Ectodermal cell (in vitro differentiated cells): ENCODE data around the gene EMILIN3.

Experiments used
- H3K27ac ChIP-seq: 2 replicates; pipeline ENCODE4 v1.7.0; 2013; ENCODE audit warnings: mild to moderate bottlenecking, low read depth, low read length; ENCODE audit not compliant: insufficient read depth, poor library complexity, severe bottlenecking
- H3K27me3 ChIP-seq: 2 replicates; pipeline ENCODE4 v1.7.0; 2013; ENCODE audit warnings: mild to moderate bottlenecking, low read length; ENCODE audit not compliant: insufficient read depth, control insufficient read depth, poor library complexity, severe bottlenecking
- H3K36me3 ChIP-seq: one replicate; pipeline ENCODE4 v1.7.0; 2013; ENCODE audit warnings: low read length; ENCODE audit not compliant: control insufficient read depth, insufficient read depth
- H3K4me1 ChIP-seq: one replicate; pipeline ENCODE4 v1.7.0; 2013; ENCODE audit warnings: low read length; ENCODE audit not compliant: control insufficient read depth, insufficient read depth
- H3K4me3 ChIP-seq: 2 replicates; pipeline ENCODE4 v1.7.0; 2013; ENCODE audit warnings: low read depth, low read length, control low read depth; ENCODE audit not compliant: insufficient read depth
- H3K9me3 ChIP-seq: 2 replicates; pipeline ENCODE4 v1.7.0; 2013; ENCODE audit warnings: mild to moderate bottlenecking, low read length, moderate library complexity; ENCODE audit not compliant: control insufficient read depth
- WGBS, 2 experiments: methylation state at CpG; one replicate each; pipeline ENCODE4 v1.1.7; 2013; ENCODE audit warnings: missing lambda C conversion rate in 2 of 2; 5-methylcytosine and 5-hydroxymethylcytosine counted together

The EMILIN3 gene

GRCh38 chr20:41392295-41392694 lies 25.7 kb upstream of the EMILIN3 start:
- peaks cover 24% of the 10 kb centered on the region for H3K4me1 ChIP-seq
- H3K36me3 ChIP-seq: no peaks in the 10 kb centered on the region
- H3K27me3 ChIP-seq: no peaks in the 10 kb centered on the region
- no peak overlapping the region for H3K4me3 ChIP-seq
- 90 to 97% methylated on average over 1 of the region's 1 CpG for WGBS, 2 experiments
- no peaks in the 10 kb centered on the region for H3K9me3 ChIP-seq
- H3K27ac ChIP-seq: no peak overlapping the region

GRCh38 chr20:41391587-41392001 lies 25.0 kb upstream of the EMILIN3 start:
- Histone ChIP-seq H3K9me3 (no peaks in the 10 kb centered on the region), H3K4me3 (no peak overlapping the region), H3K4me1 (peaks cover 29% of the 10 kb centered on the region), H3K27ac (no peak overlapping the region), H3K36me3 (no peaks in the 10 kb centered on the region), H3K27me3 (no peaks in the 10 kb centered on the region)
- WGBS, 2 experiments: 88 to 92% methylated on average over 10 of the region's 10 CpGs

DNA sequence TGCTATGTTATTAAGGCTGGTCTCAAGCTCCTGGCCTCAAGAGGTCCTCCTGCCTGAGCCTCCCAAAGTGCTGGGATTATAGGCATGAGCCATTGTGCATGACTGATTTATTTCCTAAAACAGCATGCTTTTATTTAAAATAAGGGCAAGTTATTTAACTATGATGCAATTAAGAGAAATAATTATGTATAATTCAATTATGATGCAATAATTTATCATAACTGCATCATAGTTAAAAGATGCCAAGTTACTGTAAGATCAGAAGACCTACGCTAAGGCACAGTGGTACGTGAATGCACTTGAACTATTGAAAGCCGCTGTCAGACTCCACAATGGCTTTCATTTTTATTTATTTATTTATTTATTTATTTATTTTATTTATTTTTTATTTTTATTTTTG lies 24.3 kb upstream of the EMILIN3 start:
- Histone ChIP-seq H3K9me3 (no peaks in the 10 kb centered on the region), H3K36me3 (no peaks in the 10 kb centered on the region), H3K27ac (no peak overlapping the region), H3K27me3 (no peaks in the 10 kb centered on the region), H3K4me1 (peaks cover 29% of the 10 kb centered on the region), H3K4me3 (no peak overlapping the region)
- WGBS, 2 experiments: 100% methylated on average over 2 to 3 of the region's 3 CpGs

DNA sequence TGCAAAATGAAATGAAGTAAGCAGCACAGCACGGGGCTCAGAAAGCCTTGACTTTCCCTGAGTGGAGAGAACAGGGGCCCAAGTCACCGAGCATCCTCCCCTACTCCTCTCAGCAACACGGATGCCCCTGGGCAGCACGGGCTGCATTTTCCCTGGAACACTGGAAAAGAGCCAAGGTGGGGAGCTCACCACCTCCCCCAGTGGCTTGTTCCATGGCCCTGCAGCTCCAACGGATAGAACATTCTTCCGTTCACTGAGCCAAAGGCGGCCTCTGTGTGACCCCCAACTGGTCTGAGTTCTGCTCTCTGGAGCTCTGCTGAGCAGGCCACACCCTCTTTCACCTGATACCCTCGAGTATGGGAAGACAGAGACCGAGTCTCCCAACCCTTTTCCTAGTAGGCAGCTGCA lies 20.8 kb upstream of the EMILIN3 start:
- Histone ChIP-seq H3K36me3 (no peaks in the 10 kb centered on the region), H3K4me1 (peaks cover 13% of the 10 kb centered on the region), H3K27ac (no peak overlapping the region), H3K4me3 (no peak overlapping the region), H3K27me3 (no peaks in the 10 kb centered on the region), H3K9me3 (no peaks in the 10 kb centered on the region)
- WGBS, 2 experiments: 34% methylated on average over 9 of the region's 9 CpGs

- no peaks in the 10 kb centered on the region for H3K9me3 ChIP-seq
- peaks cover 13% of the 10 kb centered on the region for H3K4me1 ChIP-seq
- H3K27ac ChIP-seq: no peak overlapping the region
- H3K27me3 ChIP-seq: no peaks in the 10 kb centered on the region
- H3K4me3 ChIP-seq: no peak overlapping the region
- no peaks in the 10 kb centered on the region for H3K36me3 ChIP-seq
- WGBS, 2 experiments: 89 to 92% methylated on average over 14 of the region's 14 CpGs
These were observed 20.1 kb upstream of the EMILIN3 start for GRCh38 chr20:41386502-41387427.

GRCh38 chr20:41382791-41383305 lies 16.2 kb upstream of the EMILIN3 start:
- 93 to 94% methylated on average over 7 of the region's 7 CpGs for WGBS, 2 experiments

DNA sequence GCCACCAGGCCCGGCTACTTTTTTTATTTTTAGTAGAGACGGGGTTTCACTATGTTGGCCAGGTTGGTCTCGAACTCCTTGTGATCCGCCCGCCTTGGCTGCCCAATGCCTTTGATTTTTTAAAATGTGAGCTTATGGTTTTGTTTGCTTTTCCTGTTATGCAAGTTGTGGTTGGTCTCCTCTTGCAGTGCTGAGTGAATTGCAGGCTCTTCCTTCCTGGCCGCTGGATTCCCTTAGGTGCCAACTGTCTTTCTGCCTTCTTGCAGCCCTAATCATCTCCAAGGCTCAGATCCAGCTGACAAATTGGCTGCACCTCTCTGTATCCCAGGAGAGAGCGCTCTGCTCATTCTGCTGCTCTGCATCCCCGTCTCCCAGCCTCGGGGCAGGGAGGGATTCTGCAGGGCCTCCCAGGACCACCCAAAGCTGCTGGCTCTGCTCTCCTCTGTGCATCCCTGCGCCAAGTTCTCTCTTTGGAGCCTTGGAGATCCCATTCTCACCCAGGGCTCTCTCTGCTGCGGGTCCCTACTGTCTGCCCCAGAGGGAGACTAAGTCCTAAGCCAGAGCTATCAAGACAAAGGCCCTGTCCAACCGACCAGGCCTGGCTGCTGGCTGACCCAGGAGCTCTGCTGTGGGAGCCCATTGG lies 14.1 kb upstream of the EMILIN3 start:
- WGBS, 2 experiments: 82 to 83% methylated on average over 12 of the region's 12 CpGs
- Histone ChIP-seq H3K36me3 (no peaks in the 10 kb centered on the region), H3K27ac (no peak overlapping the region), H3K9me3 (no peaks in the 10 kb centered on the region), H3K4me3 (no peak overlapping the region), H3K4me1 (no peaks in the 10 kb centered on the region), H3K27me3 (no peaks in the 10 kb centered on the region)

More at GRCh38 chr20:41382791-41383305, 16.2 kb upstream of the EMILIN3 start:
- no peak overlapping the region for H3K4me3 ChIP-seq
- H3K36me3 ChIP-seq: no peaks in the 10 kb centered on the region
- no peak overlapping the region for H3K27ac ChIP-seq
- H3K27me3 ChIP-seq: no peaks in the 10 kb centered on the region
- H3K9me3 ChIP-seq: no peaks in the 10 kb centered on the region
- H3K4me1 ChIP-seq: peaks cover 10% of the 10 kb centered on the region

DNA sequence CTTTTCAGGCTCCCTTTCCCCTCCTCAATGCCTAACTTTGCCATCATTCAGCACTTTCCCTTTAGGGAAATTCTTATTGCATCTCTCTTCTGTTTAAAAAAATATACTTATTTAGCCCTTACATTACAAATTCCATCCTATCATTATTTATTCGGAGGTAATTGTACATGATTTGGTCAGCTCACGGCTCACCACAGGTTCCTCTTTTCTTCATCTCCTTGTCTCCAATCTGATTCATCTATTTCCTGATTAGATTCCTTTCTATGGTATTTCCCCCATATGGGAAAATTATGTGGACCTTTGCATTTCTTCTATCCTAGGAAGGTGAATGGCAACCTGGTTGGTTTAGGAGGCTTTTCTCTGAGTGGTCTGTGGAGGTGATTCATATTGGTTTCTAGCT lies 12.9 kb upstream of the EMILIN3 start:
- Histone ChIP-seq H3K27ac (no peak overlapping the region), H3K4me3 (no peak overlapping the region), H3K36me3 (no peaks in the 10 kb centered on the region), H3K27me3 (no peaks in the 10 kb centered on the region), H3K4me1 (no peaks in the 10 kb centered on the region), H3K9me3 (no peaks in the 10 kb centered on the region)
- 89 to 96% methylated on average over 2 of the region's 2 CpGs for WGBS, 2 experiments

DNA sequence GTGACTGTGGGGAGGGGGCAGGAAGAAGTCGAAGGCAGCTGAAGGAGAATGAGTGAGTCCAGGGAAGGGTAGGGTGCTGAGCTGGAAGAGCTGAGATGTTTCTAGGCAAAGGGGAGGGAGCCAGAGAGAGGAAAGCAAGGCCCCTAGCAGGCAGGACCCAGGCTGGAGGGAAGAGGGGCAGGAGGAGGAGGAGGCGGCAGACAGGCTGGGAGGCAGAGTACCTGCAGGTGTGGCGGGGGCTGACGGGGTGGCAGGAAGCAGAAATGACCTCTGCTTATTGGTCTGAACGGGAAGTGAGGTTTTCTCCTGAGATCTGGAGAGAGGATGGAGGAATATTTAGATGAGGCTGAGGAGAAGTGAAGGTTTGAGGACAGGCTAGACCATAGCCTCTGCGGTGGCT lies 10.7 kb upstream of the EMILIN3 start:
- Histone ChIP-seq H3K4me3 (no peak overlapping the region), H3K27me3 (no peaks in the 10 kb centered on the region), H3K4me1 (peaks cover 3% of the 10 kb centered on the region), H3K27ac (no peak overlapping the region), H3K9me3 (no peaks in the 10 kb centered on the region), H3K36me3 (no peaks in the 10 kb centered on the region)
- WGBS, 2 experiments: 77 to 78% methylated on average over 6 of the region's 6 CpGs

- H3K4me3 ChIP-seq: no peak overlapping the region
- WGBS, 2 experiments: 83 to 94% methylated on average over 4 to 5 of the region's 5 CpGs
- no peaks in the 10 kb centered on the region for H3K27me3 ChIP-seq
These were observed 9.7 kb upstream of the EMILIN3 start for GRCh38 chr20:41376349-41376748.

More at GRCh38 chr20:41376349-41376748, 9.7 kb upstream of the EMILIN3 start:
- Histone ChIP-seq H3K9me3 (no peaks in the 10 kb centered on the region), H3K27ac (no peak overlapping the region), H3K4me1 (peaks cover 3% of the 10 kb centered on the region), H3K36me3 (no peaks in the 10 kb centered on the region)
